Urinary bladder (tissue), 4 donors: ENCODE measurements around the gene NCKAP5. TPM values are rescaled to one million over a fixed set of nuclear protein-coding genes. Genes with fewer than 3 reads are reported as not detected.

Experiments
- DNase-seq: peaks from one replicate; pipeline ENCODE4 v3.0.0-alpha.2; 2015; ENCODE audit errors: extremely low spot score
- H3K27ac ChIP-seq: one replicate; pipeline ENCODE4 v1.5.1; 2013; ENCODE audit warnings: low read depth, mild to moderate bottlenecking, moderate library complexity
- H3K36me3 ChIP-seq: one replicate; pipeline ENCODE4 v1.6.1; 2013; ENCODE audit warnings: mild to moderate bottlenecking, moderate library complexity; ENCODE audit not compliant: insufficient read depth
- H3K4me1 ChIP-seq: one replicate; pipeline ENCODE4 v1.6.1; 2013; ENCODE audit warnings: mild to moderate bottlenecking, moderate library complexity; ENCODE audit not compliant: insufficient read depth
- H3K4me3 ChIP-seq: one replicate; pipeline ENCODE4 v1.5.1; 2013; ENCODE audit warnings: low read depth, low read length
- WGBS: extraction: QIAGEN DNeasy Blood & Tissue Kit; methylation state at CpG from one replicate; pipeline ENCODE4 v1.1.7; 2013; 5-methylcytosine and 5-hydroxymethylcytosine counted together
- polyA plus RNA-seq: library from polyadenylated mRNA; stranded (reverse); fragments of 200-250 nt; gene quantifications from one replicate; pipeline ENCODE4 v1.2.3, GENCODE V29; 2013
- total RNA-seq: library from RNA; depleted of rRNA; stranded (reverse); fragments of >200 nt; gene quantifications from one replicate; pipeline ENCODE4 v1.2.3, GENCODE V29; 2014
- donor health status: healthy with polysubstance abuse.
- donor health status: healthy.

The NCKAP5 gene
- total and polyA plus RNA-seq, 2 donors = 0.32 to 14.4 TPM

- no peaks in the 10 kb centered on the region for H3K36me3 ChIP-seq
- WGBS = 93% methylated on average over 5 of the region's 5 CpGs
- no peak overlapping the region for H3K4me3 ChIP-seq
- H3K27ac ChIP-seq = no peak overlapping the region
- no peak for DNase-seq
- H3K4me1 ChIP-seq = no peaks in the 10 kb centered on the region
These were observed 815.6 kb downstream of the NCKAP5 start for GRCh38 chr2:132752421-132753206.

- no peaks in the 10 kb centered on the region for H3K4me1 ChIP-seq
- no peaks in the 10 kb centered on the region for H3K36me3 ChIP-seq
- no peak overlapping the region for H3K27ac ChIP-seq
- DNase-seq = no peak
- H3K4me3 ChIP-seq = no peak overlapping the region
These were observed 816.4 kb downstream of the NCKAP5 start for GRCh38 chr2:132751836-132752235.

GRCh38 chr2:132750606-132751005 lies 817.7 kb downstream of the NCKAP5 start:
- no peak overlapping the region for H3K27ac ChIP-seq
- no peaks in the 10 kb centered on the region for H3K4me1 ChIP-seq
- DNase-seq = no peak
- H3K4me3 ChIP-seq = no peak overlapping the region
- no peaks in the 10 kb centered on the region for H3K36me3 ChIP-seq

GRCh38 chr2:132747046-132747445 lies 821.2 kb downstream of the NCKAP5 start:
- Histone ChIP-seq H3K4me1 (no peaks in the 10 kb centered on the region), H3K4me3 (no peak overlapping the region), H3K36me3 (no peaks in the 10 kb centered on the region), H3K27ac (no peak overlapping the region)
- 68% methylated on average over 2 of the region's 2 CpGs for WGBS
- DNase-seq = no peak

GRCh38 chr2:132741754-132742153 lies 826.5 kb downstream of the NCKAP5 start:
- Histone ChIP-seq H3K27ac (no peak overlapping the region), H3K36me3 (no peaks in the 10 kb centered on the region), H3K4me3 (no peak overlapping the region), H3K4me1 (no peaks in the 10 kb centered on the region)
- no peak for DNase-seq
- WGBS = 85% methylated on average over 3 of the region's 3 CpGs

- no peak for DNase-seq
- H3K4me1 ChIP-seq = no peaks in the 10 kb centered on the region
- no peak overlapping the region for H3K4me3 ChIP-seq
- H3K36me3 ChIP-seq = no peaks in the 10 kb centered on the region
- no peak overlapping the region for H3K27ac ChIP-seq
These were observed 828.1 kb downstream of the NCKAP5 start for GRCh38 chr2:132740081-132740720.

GRCh38 chr2:132738223-132738622 lies 830.0 kb downstream of the NCKAP5 start:
- Histone ChIP-seq H3K4me1 (no peaks in the 10 kb centered on the region), H3K36me3 (no peaks in the 10 kb centered on the region), H3K27ac (no peak overlapping the region), H3K4me3 (no peak overlapping the region)
- DNase-seq = no peak
- WGBS = 89% methylated on average over 1 of the region's 1 CpG

GRCh38 chr2:132736059-132736458 lies 832.2 kb downstream of the NCKAP5 start:
- WGBS = 83% methylated on average over 1 of the region's 1 CpG
- Histone ChIP-seq H3K36me3 (no peaks in the 10 kb centered on the region), H3K4me1 (no peaks in the 10 kb centered on the region), H3K27ac (no peak overlapping the region), H3K4me3 (no peak overlapping the region)
- DNase-seq = no peak

- H3K4me3 ChIP-seq = no peak overlapping the region
- H3K36me3 ChIP-seq = no peaks in the 10 kb centered on the region
- no peak overlapping the region for H3K27ac ChIP-seq
- no peak for DNase-seq
- WGBS = 72% methylated on average over 3 of the region's 3 CpGs
- H3K4me1 ChIP-seq = no peaks in the 10 kb centered on the region
These were observed 833.3 kb downstream of the NCKAP5 start for GRCh38 chr2:132734961-132735360.

GRCh38 chr2:132733094-132733493 lies 835.2 kb downstream of the NCKAP5 start:
- Histone ChIP-seq H3K36me3 (no peaks in the 10 kb centered on the region), H3K4me1 (no peaks in the 10 kb centered on the region), H3K4me3 (no peak overlapping the region), H3K27ac (no peak overlapping the region)
- 83% methylated on average over 6 of the region's 6 CpGs for whole genome bisulfite sequencing
- no peak for DNase-seq

GRCh38 chr2:132732694-132733093 lies 835.6 kb downstream of the NCKAP5 start:
- Histone ChIP-seq H3K27ac (no peak overlapping the region), H3K36me3 (no peaks in the 10 kb centered on the region), H3K4me3 (no peak overlapping the region), H3K4me1 (no peaks in the 10 kb centered on the region)
- 89% methylated on average over 6 of the region's 6 CpGs for WGBS
- DNase-seq = no peak

GRCh38 chr2:132731441-132731840 lies 836.8 kb downstream of the NCKAP5 start:
- Histone ChIP-seq H3K27ac (no peak overlapping the region), H3K4me1 (no peaks in the 10 kb centered on the region), H3K4me3 (no peak overlapping the region), H3K36me3 (no peaks in the 10 kb centered on the region)
- no peak for DNase-seq
- WGBS = 93% methylated on average over 5 of the region's 5 CpGs

- H3K4me1 ChIP-seq = no peaks in the 10 kb centered on the region
- H3K4me3 ChIP-seq = no peak overlapping the region
- H3K36me3 ChIP-seq = no peaks in the 10 kb centered on the region
- WGBS = 90% methylated on average over 6 of the region's 6 CpGs
- no peak for DNase-seq
- H3K27ac ChIP-seq = no peak overlapping the region
These were observed 837.7 kb downstream of the NCKAP5 start for GRCh38 chr2:132730611-132731010.

GRCh38 chr2:132729522-132729921 lies 838.7 kb downstream of the NCKAP5 start:
- Histone ChIP-seq H3K27ac (no peak overlapping the region), H3K4me1 (no peaks in the 10 kb centered on the region), H3K36me3 (no peaks in the 10 kb centered on the region), H3K4me3 (no peak overlapping the region)
- no peak for DNase-seq
